Stimulated activated CD8-positive, alpha-beta memory T cell treated with anti-CD3 and anti-CD28 coated beads, Interleukin-12 subunit alpha, Interleukin-12 subunit beta, amount 100 ng/mL, for 4 hours (primary cell): ENCODE results near the gene NXPE3.

Source experiments
- DNase-seq: peaks from one replicate; pipeline ENCODE4 v3.0.0-alpha.2; 2020; ENCODE audit warnings: low read depth

Gene NXPE3

DNA sequence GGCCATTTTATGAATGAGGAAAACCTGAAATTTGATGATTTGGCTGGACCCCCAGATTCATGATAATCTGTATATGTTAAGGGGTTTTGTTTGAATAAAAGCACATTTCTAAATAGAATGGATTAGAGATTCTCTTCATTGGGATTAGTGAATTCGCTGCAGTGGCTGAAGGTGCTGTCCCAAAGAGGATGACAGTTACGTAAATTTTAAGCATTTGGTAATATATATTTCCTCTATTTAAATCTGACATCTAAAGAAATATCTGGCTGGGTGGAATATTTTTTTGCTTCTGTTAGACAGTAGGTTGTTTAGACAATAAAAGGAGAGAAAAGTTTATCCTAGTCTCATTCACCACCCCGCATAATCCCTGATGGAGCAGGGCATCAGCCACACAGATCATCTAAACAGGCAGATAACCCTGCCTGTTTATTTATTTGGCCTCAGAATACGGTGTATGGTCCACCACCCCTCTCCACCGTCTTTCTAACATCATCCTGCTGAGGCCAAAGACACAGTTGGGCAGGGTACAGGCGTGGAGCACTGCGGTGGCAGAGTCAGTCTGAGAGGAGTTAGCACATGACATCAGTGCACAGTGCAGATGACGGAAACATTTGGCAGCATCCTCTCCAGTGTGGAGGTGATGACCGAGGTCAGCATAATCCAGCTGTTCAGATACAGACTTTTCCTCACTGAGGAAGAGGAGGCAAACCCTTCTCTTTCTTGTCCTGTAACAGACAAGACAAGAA lies 49.9 kb downstream of the NXPE3 start:
- no peak for DNase-seq

DNA sequence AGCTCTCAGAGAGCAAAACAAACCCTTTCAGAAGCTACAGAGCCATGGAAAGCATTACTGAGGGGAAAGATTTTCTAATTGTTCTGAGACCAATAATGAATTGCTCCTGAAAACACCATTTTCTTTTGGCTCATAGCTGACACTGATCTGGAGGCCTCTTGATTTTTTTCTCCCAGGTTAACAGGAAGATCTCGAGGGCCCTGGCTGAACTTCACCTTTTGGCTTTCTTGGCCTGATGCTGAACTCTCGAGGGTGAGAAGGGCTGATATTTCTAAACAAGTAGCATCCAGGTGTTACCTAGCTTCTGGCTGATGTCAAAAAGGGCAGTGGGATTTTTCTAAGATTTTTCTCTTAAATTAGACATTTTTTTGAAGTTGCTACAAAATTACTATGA lies 50.4 kb downstream of the NXPE3 start:
- no peak for DNase-seq

DNA sequence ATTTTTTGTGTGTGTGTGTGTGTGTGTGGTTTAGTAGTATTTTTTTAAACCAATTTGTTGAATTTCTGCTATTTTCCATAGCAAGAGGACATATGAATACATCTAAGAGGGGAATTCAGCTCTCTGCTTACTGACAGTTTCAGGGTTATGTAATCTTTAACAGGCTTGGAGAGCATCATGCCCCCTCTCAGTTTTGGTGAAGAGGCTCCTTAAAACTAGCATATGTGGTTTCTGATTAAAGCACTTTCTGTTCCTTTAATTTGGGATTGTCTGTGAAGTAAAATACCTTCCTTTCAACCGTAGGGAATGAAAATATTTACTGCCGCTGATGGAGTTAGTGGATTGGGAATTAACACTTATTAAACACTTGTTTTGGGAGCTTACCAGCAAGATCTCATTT lies 50.9 kb downstream of the NXPE3 start:
- no peak for DNase-seq

DNA sequence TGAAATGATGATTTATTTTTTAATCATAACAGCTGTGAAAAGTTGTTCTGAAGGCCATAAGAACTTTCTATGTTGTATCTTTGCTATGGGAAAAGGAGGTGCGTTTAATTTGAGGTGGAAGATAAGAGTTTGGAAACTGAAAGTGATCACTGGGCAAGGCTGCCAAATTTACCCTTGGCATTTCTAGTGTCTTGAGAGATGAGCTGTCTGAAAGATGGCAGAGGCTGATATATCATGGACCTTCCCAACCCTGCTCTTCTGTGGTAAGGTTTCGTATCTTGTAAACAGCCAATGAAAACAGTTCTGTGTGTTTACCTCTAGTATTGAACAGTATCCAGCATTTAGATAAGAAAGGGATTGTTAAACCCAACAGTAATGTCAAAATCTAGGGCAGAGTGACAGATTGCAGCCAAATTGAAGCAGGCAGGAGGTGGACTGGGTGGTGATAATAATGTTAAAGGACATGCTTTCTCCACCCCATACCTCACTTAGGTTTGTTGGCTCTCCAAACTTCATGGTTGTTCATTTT lies 54.5 kb downstream of the NXPE3 start:
- no peak for DNase-seq

DNA sequence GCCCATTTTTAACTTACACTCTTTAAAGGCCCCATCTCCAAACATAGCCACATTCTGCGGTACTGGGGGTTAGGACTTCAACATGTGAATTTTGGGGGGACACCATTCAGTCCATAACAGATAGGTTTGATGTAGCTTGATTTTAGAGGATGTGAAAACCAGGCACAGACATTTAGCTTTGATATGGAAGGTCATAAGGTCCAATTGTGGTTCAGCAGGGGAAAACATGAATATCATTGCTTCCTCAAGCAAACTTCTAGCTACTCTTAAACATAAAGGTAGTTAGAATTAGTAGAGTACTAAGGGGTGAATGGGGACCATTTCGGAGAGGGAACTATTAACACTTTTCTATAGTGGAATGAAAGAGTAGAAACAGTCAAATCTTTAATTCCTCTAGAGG lies 56.7 kb downstream of the NXPE3 start:
- no peak for DNase-seq

DNA sequence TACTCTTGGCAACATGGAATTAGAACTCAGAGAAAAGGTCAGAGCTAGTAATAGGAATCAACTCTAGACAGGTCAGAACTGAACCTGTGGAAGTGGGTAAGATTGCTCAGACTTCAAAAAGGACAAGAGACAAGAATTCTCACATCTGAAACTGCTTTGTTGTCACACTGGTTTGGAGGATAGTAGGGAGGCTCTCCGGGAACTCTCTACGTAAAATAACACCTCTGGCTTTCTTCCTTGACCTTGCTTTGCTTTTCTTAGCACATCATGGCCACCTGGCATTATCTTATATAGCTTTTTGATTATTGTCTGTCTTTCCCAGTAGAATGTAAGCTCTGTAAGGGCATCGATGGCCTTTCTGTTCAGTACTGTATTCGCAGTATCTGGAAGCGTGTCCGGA lies 57.1 kb downstream of the NXPE3 start:
- DNase-seq = no peak

DNA sequence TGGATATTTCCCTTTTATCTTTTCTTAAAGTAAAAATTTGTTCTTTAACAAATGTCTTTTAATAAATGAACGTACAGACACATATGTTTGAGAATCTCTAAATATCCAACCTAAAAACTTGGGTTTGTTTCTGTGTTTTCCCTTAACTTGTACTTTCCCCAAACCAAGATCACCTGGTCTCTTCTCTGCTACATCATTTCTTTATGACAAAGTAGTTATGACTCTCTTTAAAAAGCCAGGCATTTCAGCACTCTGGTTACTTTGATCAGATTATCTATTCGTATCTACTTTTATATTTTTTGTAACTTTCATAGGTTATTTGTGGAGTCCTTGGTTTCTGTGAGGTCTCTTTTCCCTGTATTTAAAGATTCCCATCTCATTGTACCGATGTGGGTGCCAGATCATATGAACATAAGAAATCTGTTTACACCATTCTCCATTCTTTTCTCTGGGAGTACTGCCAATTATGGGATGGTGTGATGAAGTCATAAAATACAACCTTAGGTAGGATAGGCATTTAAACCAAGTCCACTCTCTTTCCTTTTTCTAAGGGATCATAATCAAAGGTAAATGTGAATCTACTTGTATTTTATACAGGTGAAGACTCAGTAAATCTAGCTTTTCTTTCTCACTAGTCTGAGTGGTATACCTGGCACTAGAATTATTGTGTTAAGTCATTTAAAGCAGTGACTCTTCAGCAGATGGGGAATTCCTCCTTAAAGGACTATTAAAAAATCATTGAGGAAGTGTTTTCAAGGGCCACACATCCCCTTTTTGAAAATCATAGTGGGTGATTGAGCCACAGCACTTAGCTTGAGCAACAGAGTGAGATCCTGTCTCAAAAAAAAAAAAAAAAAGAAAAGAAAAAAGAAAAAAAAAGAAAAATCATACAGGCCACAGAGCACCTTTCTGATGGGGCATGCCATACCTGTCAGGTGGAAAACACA lies 57.9 kb downstream of the NXPE3 start:
- no peak for DNase-seq

DNA sequence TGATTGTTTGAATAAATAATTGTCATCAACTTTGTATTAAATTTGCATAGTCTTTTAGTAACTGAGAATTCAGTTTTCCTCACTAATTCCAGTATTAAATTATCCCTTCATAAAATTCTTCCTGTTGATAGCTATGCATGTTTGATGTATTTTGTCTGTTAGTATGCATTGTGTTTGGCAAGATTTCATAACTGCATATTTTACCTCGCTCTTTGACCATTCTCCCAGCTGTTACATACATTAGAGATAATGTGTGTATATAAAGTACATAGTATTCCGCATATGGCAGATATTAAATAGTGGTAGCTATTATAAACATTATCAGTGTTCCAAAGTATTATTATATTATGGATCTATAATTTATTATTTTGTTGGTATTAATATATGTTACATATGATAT lies 59.7 kb downstream of the NXPE3 start:
- no peak for DNase-seq

DNA sequence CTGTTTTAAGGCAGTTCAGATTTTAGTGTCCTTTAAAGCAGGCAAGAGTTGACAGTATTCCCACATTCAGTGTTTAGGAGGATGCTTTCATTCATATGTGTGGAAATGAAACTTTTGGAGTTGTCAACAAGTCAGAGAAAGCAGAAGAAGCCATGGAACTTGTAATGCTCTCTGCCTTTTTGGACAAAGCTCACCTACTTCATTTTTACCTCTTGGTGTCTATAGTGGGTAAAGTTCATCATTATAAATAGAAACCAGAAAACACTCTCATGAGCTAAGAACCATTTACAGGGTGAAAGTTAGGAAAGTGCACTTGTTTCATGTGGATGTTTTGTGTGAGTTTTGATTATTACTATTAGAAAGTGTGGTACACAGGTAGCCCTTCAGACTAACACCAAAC lies 61.1 kb downstream of the NXPE3 start:
- DNase-seq = no peak

DNA sequence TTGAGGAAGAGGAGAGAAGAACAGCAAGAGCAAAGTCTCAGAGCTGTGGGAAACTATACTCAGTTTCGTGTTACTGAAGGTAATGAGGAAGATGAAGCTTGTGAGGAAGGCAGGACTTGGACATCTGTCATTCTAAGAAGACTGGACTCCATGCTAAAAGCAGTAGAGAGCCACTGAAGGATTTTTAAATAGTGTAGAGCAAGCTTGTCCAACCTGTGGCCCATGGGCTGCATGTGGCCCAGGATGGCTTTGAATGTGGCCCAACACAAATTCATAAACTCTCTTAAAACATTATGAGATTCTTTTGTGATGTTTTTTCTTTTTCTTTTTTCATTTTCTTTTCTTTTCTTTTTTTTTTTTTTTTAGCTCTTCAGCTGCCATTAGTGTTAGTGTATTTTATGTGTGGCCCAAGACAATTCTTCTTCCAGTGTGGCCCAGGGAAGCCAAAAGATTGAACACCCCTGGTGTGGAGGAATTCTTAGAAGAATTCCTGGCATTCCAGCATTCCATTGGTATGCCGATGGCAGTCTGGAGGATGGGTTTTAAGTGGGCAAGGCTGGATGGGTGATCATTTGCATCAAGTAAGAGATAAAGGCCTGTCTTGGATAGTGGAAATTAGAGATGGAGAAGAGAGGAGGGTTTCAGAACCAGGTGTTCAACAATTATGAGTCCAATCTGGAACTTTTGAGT lies 63.4 kb downstream of the NXPE3 start:
- DNase-seq = no peak

DNA sequence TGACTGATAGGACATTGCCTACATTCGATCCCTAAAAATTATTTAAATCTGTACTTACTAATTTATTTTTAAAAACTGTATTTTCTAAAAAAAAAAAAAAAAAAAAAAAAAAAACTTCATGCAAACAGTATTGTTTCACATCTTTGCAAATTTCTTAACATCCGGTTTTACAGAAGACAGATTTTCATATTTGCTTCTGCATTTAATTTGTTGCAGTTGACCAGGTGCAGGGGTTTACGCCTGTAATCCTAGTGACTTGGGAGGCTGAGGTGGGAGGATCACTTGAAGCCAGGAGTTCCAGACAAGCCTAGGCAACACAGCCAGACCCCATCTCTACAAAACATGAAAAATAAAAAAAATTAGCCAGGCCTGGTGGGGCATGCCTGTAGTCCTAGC lies 63.9 kb downstream of the NXPE3 start:
- DNase-seq = no peak

DNA sequence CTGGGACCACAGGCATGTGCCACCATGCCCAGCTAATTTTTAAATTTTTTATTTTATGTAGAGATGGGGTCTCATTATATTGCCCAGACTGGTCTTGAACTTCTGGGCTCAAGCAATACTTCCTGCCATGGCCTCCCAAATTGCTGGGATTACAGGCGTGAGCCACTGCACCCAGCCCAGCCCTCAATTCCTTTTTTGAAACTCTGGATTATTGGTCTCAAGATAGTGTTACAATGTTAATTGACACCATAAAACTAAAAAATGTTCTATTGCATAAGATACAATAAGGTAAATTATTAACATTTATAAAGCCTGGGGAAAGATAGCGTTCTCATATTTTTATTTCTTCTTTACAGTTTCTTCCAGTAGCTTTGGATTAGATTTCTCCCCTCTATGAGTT lies 66.4 kb downstream of the NXPE3 start:
- no peak for DNase-seq

DNA sequence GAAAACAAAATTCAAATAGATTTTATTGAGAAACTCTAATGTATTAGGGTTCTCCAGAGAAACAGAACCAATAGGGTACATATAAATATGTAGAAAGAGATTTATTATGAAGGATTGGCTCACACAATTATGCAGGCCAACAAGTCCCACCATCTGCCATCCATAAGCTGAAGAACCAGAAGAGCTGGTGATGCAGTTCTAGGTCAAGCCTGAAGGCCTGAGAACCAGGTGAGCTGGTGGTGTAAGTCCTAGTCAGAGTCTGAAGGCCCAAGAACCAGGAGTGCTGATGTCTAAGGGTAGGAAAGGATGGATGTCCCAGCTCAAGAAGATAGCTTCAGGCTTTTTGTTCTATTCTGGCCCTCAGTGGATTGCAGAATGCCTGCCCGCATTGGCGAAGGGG lies 67.7 kb downstream of the NXPE3 start:
- no peak for DNase-seq

DNA sequence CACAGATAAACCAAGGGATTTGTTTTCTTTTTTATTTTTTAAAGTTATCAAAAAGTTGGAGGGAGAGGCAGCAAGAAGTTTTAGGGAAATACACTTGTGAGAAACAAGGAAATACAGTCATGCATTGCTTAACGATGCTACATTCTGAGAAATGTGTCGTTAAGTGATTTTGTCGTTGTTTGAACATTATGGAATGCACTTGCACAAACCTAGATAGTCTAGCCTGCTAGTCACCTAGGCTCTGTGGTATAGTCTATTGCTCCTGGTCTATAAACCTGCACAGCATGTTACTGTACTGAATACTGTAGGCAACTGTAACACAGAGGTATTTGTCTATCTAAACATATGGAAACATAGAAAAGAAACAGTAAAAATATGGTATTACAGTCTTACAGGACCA lies 68.3 kb downstream of the NXPE3 start:
- no peak for DNase-seq

DNA sequence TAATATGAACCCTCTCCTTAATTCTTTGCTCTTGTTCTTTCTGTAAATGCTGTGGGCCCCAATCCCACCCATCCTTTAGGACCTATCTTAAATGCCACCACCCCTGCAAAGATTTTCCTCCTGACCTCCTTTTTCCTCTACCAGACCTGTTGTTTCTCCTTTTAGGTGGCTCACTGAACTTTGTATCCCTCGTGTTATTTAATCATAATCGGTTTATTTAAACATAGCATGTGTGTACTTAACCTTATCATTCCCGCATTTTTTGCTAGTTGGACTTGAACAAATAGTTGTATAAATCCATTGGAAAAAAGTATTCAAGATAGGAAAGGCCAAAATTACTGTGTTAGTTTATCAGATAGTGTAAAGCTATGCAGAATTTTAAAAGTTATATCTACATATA lies 69.3 kb downstream of the NXPE3 start:
- no peak for DNase-seq

DNA sequence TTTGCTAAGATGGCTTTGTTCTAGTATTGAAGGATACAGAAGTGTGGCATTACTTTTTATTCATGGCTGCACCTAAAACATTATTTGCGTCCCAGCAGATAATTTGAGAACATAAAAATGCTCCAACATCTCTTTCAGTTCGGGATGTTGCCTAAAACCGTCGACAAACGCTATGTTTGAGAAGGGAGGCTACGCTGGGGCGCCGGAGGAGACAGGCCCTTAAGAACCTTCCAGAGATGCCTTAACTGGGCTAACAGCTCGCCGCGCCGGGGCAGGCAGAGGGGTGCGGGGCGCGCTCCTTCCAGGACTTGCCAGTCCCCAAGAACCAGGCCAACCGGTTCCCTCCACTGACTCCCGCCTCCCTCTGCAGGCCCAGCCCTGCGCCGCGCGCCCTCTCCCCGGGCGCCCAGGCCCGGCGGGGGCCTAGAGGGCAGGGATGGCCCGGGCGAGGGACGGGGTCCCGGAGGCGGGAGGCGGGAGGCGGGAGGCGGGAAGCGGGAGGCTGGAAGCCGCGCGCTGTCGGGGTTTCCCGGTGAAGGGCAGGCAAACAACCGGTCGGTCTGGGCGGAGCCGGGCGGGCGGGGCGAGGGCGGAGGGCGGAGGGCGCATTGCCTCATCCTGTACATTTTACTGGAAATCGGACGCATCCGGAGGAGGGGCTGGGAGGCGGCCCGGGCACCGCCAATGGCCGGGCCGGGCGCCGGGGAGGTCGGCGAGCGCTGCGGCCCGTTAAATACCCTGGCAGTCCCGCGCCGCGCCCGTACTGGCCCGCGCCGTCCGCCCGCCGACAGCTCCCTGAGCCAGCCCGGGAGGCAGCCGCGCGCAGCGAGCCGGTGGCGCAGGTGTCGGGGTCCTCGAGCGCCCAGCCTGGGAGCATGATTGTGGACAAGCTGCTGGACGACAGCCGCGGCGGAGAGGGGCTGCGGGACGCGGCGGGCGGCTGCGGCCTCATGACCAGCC lies 70.0 kb downstream of the NXPE3 start, which contains the start of gene NFKBIZ:
TSS of gene NFKBIZ (plus strand) at position 761 of the 960 bp plus-strand sequence. CDS start at position 876, 115 bp downstream.
- DNase-seq = peak; percentile 85

DNA sequence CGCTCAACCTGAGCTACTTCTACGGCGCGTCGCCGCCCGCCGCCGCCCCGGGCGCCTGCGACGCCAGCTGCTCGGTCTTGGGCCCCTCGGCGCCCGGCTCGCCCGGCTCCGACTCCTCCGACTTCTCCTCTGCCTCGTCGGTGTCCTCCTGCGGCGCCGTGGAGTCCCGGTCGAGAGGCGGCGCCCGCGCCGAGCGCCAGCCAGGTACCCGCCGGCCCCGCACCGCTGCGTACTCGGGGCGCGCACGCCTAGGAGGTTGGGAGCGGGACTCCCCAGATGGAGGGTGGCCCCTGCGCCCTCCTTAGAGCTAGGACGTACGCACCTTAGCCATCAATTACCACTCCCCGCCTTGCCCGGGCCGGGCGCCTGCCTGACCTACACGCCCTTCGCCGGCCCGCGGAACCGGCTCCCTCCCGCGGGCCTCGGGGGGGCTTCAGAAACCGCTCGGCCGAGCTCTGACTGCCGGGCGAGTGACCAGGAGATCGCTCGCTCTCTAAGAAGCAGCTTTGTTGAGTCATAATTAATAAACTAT lies 70.8 kb downstream of the NXPE3 start:
- DNase-seq = peak; percentile 45

DNA sequence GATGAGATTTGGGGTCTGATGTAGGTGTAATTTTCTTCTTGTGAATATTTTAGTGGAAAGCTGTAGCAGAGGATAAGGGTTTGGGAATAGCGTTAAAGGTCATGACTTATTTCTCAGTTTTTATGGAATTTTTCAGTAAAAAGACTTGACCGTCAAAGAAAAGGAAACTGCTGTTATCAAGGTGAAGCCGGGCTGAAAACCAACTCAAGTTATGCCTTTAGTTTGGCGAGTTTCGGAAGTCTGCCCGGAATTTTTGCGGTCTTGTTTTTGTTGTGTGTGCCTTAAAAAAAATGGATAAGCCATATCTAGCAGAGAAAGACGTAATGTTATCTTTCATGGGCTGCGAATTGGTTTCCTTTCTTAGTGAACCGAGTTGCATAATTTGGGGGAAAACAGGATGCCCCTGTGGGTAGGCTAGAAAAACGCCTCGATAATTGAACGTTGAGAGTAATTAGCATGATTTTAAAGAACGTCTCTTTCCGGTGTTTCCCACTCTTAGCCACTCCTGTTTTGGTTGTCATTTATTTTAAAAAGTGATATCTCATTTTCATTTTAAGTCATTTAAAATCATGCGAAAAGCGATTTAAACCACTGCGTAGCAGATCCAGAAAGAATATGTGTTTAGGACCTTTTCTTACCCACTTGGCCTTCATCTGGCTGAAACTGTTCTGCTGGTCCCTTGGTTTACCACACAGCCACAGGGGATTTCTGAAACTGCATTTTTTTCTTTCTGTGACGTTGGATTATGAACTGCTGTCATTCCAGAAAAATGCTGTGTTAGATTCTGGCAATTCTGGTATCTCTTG lies 71.4 kb downstream of the NXPE3 start:
- DNase-seq = no peak

DNA sequence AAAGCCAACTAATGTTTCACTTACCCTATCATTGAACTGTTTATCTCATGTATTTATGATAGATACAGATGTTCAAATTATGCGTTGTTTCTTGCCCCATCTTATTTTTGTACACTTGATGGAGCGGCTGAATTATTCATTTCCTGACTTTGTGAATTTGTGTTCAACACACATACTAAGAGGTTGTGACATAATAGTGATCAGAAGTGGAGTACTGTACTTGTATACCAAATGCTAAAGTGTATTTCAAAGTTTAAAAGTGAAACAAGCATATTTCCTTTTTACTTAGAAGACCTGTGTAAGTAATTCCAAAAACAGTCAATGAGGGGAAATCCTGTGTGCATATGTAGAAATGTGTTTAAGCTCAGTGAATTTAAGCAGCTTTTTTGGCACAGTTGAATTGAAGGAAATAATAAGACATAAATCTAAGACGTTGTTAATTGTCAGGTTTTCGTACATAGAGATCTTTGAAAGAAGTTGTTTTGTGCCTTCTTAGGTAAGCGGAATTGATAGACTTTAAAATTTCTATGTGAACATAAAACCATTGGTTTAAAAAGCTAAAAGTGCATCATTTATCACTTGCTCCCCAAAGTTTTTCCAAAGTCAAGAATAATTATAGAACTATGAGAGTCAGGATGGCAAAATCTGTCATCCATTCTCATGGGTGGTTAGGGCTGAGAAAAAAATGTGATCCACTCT lies 72.2 kb downstream of the NXPE3 start:
- DNase-seq = no peak
